H9 (cell line): Measurements from ENCODE around the gene HLF. TPM values are rescaled to one million over a fixed set of nuclear protein-coding genes. Genes with fewer than 3 reads are reported as not detected.

Experiments
- DNase-seq: peaks from one replicate; pipeline ENCODE4 v3.0.0-alpha.2; 2017
- H2AFZ ChIP-seq: one replicate; pipeline ENCODE4 v1.6.1; 2013; ENCODE audit warnings: mild to moderate bottlenecking, low read length, control low read depth, moderate library complexity
- H2AK5ac ChIP-seq: 2 replicates; pipeline ENCODE4 v1.6.1; 2013; ENCODE audit warnings: low read length, control low read depth, mixed read lengths; ENCODE audit not compliant: insufficient read length
- H2BK120ac ChIP-seq: one replicate; pipeline ENCODE4 v1.6.1; 2013; ENCODE audit warnings: low read depth, mild to moderate bottlenecking, low read length, control low read depth, inconsistent platforms; ENCODE audit not compliant: poor library complexity, severe bottlenecking
- H2BK12ac ChIP-seq: 2 replicates; pipeline ENCODE4 v1.6.1; 2013; ENCODE audit warnings: low read length, control low read depth, mixed read lengths, low read depth; ENCODE audit not compliant: insufficient read length
- H2BK15ac ChIP-seq: 2 replicates; pipeline ENCODE4 v1.6.1; 2013; ENCODE audit warnings: low read depth, low read length, control low read depth
- H2BK20ac ChIP-seq: one replicate; pipeline ENCODE4 v1.6.1; 2013; ENCODE audit warnings: low read depth, mild to moderate bottlenecking, low read length, control low read depth, inconsistent platforms; ENCODE audit not compliant: poor library complexity, severe bottlenecking
- H2BK5ac ChIP-seq: 2 replicates; pipeline ENCODE4 v1.6.1; 2013; ENCODE audit warnings: low read length, control low read depth, mixed read lengths; ENCODE audit not compliant: insufficient read length
- H3K14ac ChIP-seq: 2 replicates; pipeline ENCODE4 v1.6.1; 2013; ENCODE audit warnings: low read length, control low read depth; ENCODE audit not compliant: insufficient read depth
- H3K18ac ChIP-seq: 2 replicates; pipeline ENCODE4 v1.6.1; 2013; ENCODE audit warnings: low read depth, mild to moderate bottlenecking, mixed read lengths, low read length, control low read depth; ENCODE audit not compliant: insufficient read length
- H3K23ac ChIP-seq: 2 replicates; pipeline ENCODE4 v1.6.1; 2013; ENCODE audit warnings: low read length, control low read depth, mixed read lengths, low read depth; ENCODE audit not compliant: insufficient read length
- H3K23me2 ChIP-seq: 2 replicates; pipeline ENCODE4 v1.6.1; 2013; ENCODE audit warnings: low read depth, mild to moderate bottlenecking, mixed read lengths, low read length, control low read depth; ENCODE audit not compliant: insufficient read length, poor library complexity, severe bottlenecking
- H3K27ac ChIP-seq: 2 replicates; pipeline ENCODE4 v1.5.1; 2013; ENCODE audit warnings: low read length, control low read depth, mixed read lengths, low read depth; ENCODE audit not compliant: insufficient read length
- H3K27me3 ChIP-seq: 2 replicates; pipeline ENCODE4 v1.6.1; 2013; ENCODE audit warnings: low read length, control low read depth, inconsistent platforms; ENCODE audit not compliant: insufficient read depth
- H3K4ac ChIP-seq: 2 replicates; pipeline ENCODE4 v1.6.1; 2013; ENCODE audit warnings: low read depth, mild to moderate bottlenecking, control low read depth, inconsistent platforms, low read length, moderate library complexity
- H3K4me1 ChIP-seq: 2 replicates; pipeline ENCODE4 v1.6.1; 2013; ENCODE audit warnings: low read length, control low read depth, inconsistent platforms; ENCODE audit not compliant: insufficient read depth
- H3K4me2 ChIP-seq: 2 replicates; pipeline ENCODE4 v1.6.1; 2013; ENCODE audit warnings: low read length, control low read depth, mixed read lengths; ENCODE audit not compliant: insufficient read length, insufficient read depth
- H3K56ac ChIP-seq: 2 replicates; pipeline ENCODE4 v1.6.1; 2013; ENCODE audit warnings: low read depth, mild to moderate bottlenecking, mixed read lengths, low read length, control low read depth; ENCODE audit not compliant: insufficient read length
- H3K79me1 ChIP-seq: 2 replicates; pipeline ENCODE4 v1.6.1; 2013; ENCODE audit warnings: low read depth, mild to moderate bottlenecking, moderate library complexity, low read length, control low read depth, inconsistent platforms; ENCODE audit not compliant: insufficient read depth, poor library complexity, severe bottlenecking
- H3K79me2 ChIP-seq: 2 replicates; pipeline ENCODE4 v1.6.1; 2013; ENCODE audit warnings: low read length, control low read depth, inconsistent platforms; ENCODE audit not compliant: insufficient read depth
- H3K9ac ChIP-seq: 2 replicates; pipeline ENCODE4 v1.6.1; 2013; ENCODE audit warnings: low read length, control low read depth, mixed read lengths; ENCODE audit not compliant: insufficient read length; ENCODE audit errors: extremely low read depth
- H3K9me3 ChIP-seq: one replicate; pipeline ENCODE4 v1.6.1; 2013; ENCODE audit warnings: low read depth, low read length, inconsistent platforms; ENCODE audit not compliant: control insufficient read depth
- H3T11ph ChIP-seq: one replicate; pipeline ENCODE4 v1.6.1; 2013; ENCODE audit warnings: mild to moderate bottlenecking, low read length, control low read depth, inconsistent platforms
- H4K20me1 ChIP-seq: one replicate; pipeline ENCODE4 v1.6.1; 2013; ENCODE audit not compliant: control insufficient read depth, insufficient read length, insufficient read depth
- H4K5ac ChIP-seq: 2 replicates; pipeline ENCODE4 v1.6.1; 2013; ENCODE audit warnings: low read depth, mild to moderate bottlenecking, mixed read lengths, low read length, control low read depth; ENCODE audit not compliant: insufficient read length
- H4K8ac ChIP-seq: replicated peaks from 2 replicates; pipeline ENCODE4 v1.6.1; 2013; ENCODE audit warnings: low read length, control low read depth, mixed read lengths, low read depth; ENCODE audit not compliant: insufficient read length
- H4K91ac ChIP-seq: 2 replicates; pipeline ENCODE4 v1.6.1; 2013; ENCODE audit warnings: low read depth, mild to moderate bottlenecking, moderate library complexity, mixed read lengths, low read length, control low read depth; ENCODE audit not compliant: insufficient read length
- H3K27ac Mint-ChIP-seq, 3 experiments: 2 replicates in 2 of 3; 3 replicates in 1 of 3; pipeline ENCODE4 v1.8.0; 2020 to 2021; ENCODE audit warnings: mixed read lengths in 3 of 3, mild to moderate bottlenecking in 1 of 3, moderate library complexity in 1 of 3
- H3K27me3 Mint-ChIP-seq: 2 replicates; pipeline ENCODE4 v1.8.0; 2021; ENCODE audit warnings: low read depth, mild to moderate bottlenecking, moderate library complexity, mixed read lengths
- H3K36me3 Mint-ChIP-seq, 3 experiments: 2 replicates in 2 of 3; 3 replicates in 1 of 3; pipeline ENCODE4 v1.8.0; 2020 to 2021; ENCODE audit warnings: low read depth in 3 of 3, mixed read lengths in 3 of 3; ENCODE audit not compliant: insufficient read depth in 1 of 3
- H3K4me1 Mint-ChIP-seq, 2 experiments: 2 replicates each; pipeline ENCODE4 v1.8.0; 2020; ENCODE audit warnings: mixed read lengths in 2 of 2
- H3K4me3 Mint-ChIP-seq, 2 experiments: 2 replicates in 1 of 2; 3 replicates in 1 of 2; pipeline ENCODE4 v1.8.0; 2020 to 2021; ENCODE audit warnings: mild to moderate bottlenecking in 2 of 2, mixed read lengths in 2 of 2, moderate library complexity in 1 of 2
- H3K9me3 Mint-ChIP-seq, 2 experiments: 2 replicates in 1 of 2; 3 replicates in 1 of 2; pipeline ENCODE4 v1.8.0; 2020; ENCODE audit warnings: mild to moderate bottlenecking in 2 of 2, mixed read lengths in 2 of 2, moderate library complexity in 1 of 2
- CTCF ChIP-seq: fragments of 200-600 bp; sonication (generic); conservative IDR thresholded peaks from 3 replicates; pipeline ENCODE4 v1.8.0; 2021; ENCODE audit warnings: antibody characterized with exemption, mild to moderate bottlenecking
- WGBS: extraction: QIAGEN DNeasy Blood & Tissue Kit; methylation state at CpG from one replicate; pipeline ENCODE4 v1.1.7; 2013; ENCODE audit warnings: missing lambda C conversion rate, low lambda C conversion rate, mixed read lengths; ENCODE audit not compliant: insufficient read length; ENCODE audit errors: extremely low coverage; 5-methylcytosine and 5-hydroxymethylcytosine counted together
- total RNA-seq: library from RNA; stranded (reverse); gene quantifications from 2 replicates; pipeline ENCODE4 v1.2.1, GENCODE V29; 2021

HLF gene
- total RNA-seq, 1 experiment from 2014 or later = 0.17 TPM

GRCh38 chr17:55282379-55282702 lies 17.6 kb downstream of the HLF start:
- no peak overlapping the region for H4K5ac ChIP-seq
- no peaks in the 10 kb centered on the region for H3K9me3 ChIP-seq
- H3K23me2 ChIP-seq = no peaks in the 10 kb centered on the region
- no peak overlapping the region for H2BK5ac ChIP-seq
- no CpG with 5 or more reads among the region's 3 CpGs for WGBS
- no peaks in the 10 kb centered on the region for H3K79me1 ChIP-seq
- H3K27me3 ChIP-seq = no peaks in the 10 kb centered on the region
- no peaks in the 10 kb centered on the region for H4K20me1 ChIP-seq
- H3K79me2 ChIP-seq = no peaks in the 10 kb centered on the region
- Mint-ChIP-seq H3K27me3 (no peaks in the 10 kb centered on the region), H3K27ac (no peak overlapping the region), H3K4me1 (peaks cover 2 to 5% of the 10 kb centered on the region in 2 experiments; a peak in 2 of 4 replicates), H3K9me3 (no peaks in the 10 kb centered on the region), H3K4me3 (no peak overlapping the region), H3K36me3 (no peaks in the 10 kb centered on the region)
- no peak overlapping the region for H3K4ac ChIP-seq
- H2BK12ac ChIP-seq = no peak overlapping the region
- DNase-seq = no peak
- H3K9ac ChIP-seq = no peak overlapping the region
- no peak overlapping the region for H4K91ac ChIP-seq
- no peak for TF ChIP-seq CTCF
- H4K8ac ChIP-seq = no peak overlapping the region
- no peak overlapping the region for H3T11ph ChIP-seq
- H2AFZ ChIP-seq = no peak overlapping the region
- H3K18ac ChIP-seq = no peak overlapping the region
- H3K56ac ChIP-seq = no peak overlapping the region
- no peak overlapping the region for H2BK120ac ChIP-seq
- H3K4me2 ChIP-seq = no peak overlapping the region
- no peaks in the 10 kb centered on the region for H3K4me1 ChIP-seq
- no peak overlapping the region for H3K14ac ChIP-seq
- H2BK20ac ChIP-seq = no peak overlapping the region
- no peak overlapping the region for H2AK5ac ChIP-seq
- no peak overlapping the region for H2BK15ac ChIP-seq
- H3K23ac ChIP-seq = no peak overlapping the region
- no peak overlapping the region for H3K27ac ChIP-seq
